Activated CD4-positive, alpha-beta T cell treated with anti-CD3 and anti-CD28 coated beads, Interleukin-2, amount 50 U/mL, for 24 hours (primary cell): ENCODE results near the gene SARDH.

Source experiments
- DNase-seq, 2 donors: peaks; one replicate each; pipeline ENCODE4 v3.0.0-alpha.2; 2020; ENCODE audit warnings: low read depth in 1 of 2, low spot score in 1 of 2

Gene SARDH

DNA sequence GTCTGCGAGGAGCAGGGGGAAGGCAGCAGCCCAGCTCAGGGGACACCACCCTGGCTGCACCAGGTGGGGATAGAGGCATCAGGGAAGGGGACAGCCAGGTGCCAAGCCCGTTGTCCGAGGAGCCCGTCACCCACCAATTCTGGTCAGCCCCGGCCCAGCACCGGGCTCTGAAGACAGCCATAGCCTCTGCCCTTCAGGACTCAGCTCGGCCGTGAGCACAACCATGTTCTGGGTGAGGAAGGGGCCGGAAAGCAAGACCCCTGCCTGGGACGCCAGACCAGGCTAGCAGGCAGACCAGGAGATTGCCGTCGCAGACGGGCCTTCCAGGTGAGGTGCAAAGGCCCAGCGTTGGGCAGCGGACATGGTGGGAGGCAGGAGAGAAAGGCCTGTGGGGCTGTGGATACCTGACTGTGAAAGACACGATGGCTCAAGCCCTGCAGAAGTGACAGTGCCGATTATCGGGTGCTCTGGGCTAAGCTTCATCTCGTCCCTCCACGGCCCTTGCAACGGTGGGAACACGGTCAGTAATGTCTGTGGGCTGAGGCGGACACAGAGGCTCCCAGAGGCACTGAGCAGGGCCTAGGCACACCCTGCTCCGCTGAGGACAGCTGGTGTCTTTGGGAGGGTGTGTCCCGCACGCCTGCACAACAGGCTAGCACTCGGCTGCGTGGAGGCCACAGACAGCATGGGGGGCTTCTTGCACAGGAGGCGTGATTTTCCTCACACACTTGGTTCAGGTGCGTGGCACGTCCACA, 65.5 kb downstream of the SARDH start:
- no peak for DNase-seq

DNA sequence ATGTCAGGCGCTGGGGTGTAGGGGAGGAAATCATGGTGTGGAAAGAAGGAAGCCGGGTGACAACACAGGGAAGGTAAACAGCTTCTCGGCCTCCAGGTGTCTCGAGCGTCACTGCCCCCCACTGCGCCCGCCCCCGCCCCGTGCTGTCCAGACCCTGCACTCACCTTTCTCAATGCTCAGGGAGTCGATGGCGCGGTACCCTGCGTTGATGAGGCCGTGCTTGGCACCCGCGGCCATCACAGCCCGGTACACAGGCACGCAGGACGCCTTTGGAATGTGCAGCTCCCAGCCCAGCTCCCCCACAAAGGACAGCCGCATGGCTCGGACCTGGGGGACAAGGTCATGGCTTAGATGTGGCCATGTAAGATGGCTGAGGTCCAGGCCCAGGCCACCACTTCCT, 66.8 kb downstream of the SARDH start:
- DNase-seq: no peak

GRCh38 chr9:133670466-133670865, 67.7 kb downstream of the SARDH start:
- DNase-seq: no peak

- DNase-seq: no peak
Observed at GRCh38 chr9:133669182-133669801, 68.9 kb downstream of the SARDH start.

DNA sequence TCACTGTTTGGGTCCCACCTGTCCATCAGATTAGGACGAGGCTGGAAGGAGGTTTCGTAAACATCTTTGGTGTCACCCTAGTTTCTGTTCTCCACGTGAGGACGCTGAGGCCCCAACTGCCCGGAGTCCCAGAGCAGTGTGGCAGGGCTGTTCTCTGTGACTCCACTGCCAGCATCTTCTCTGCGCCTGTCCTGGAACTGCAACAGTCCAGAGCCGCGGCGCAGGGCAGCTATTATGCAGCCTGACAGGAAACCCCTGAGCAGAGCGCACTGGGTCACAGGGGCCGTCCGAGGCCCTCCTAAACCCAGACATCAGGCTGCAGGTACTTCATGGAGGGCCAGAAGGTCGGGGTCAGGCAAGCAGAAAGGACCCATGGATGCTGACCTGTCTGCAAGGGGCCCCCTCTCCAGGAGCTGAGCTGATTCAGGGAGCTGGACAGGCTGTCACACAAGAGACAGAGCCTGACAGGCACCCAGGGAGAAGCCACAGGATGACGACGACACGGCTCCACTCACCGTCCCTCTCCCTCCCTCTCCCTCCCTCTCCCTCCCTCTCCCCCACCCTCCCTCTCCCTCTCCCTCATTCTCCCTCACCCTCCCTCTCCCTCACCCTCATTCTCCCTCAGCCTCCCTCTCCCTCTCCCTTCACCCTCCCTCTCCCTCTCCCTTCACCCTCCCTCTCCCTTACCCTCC, 70.2 kb downstream of the SARDH start:
- no peak for DNase-seq

DNA sequence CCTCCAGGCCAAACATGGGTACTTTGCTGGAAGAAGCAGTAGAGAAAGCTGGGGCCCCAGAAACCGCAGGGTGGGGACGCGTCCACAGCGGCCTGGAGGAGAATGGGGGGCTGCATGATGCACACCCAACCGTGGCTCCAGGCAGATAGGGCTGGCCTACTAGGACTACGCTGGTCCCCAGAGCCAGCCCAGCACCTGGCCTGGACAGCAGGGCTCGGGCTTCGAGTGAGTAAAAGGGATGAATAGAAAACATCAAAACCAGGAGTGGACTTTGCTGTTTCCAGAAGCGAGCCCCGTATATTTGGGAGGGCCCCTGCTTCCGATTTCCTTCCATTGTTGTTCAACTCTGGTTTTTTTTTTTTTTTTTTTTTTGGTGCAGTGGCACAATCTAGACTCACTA, 71.3 kb downstream of the SARDH start:
- DNase-seq: no peak

GRCh38 chr9:133666387-133666786, 71.8 kb downstream of the SARDH start:
- DNase-seq: no peak

DNA sequence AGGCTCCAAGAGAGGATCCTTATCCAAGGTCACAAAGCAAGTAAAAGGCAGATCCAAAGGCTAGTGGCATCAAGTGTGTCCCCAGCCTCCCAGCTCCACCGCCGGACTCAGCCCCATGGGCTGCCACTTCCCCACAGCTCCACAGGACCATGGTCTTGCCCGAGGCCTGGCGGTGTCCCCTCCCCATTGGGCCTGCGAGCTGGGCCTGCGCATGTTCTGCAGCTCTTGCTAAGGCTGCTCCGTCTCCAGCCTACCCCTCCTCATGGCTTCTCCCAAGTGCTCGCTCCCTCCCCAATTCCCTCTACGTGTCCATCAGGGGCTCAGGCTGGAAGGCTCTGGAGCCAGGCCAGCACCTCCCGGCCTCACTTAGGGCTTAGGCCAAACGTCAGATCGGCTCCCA, 72.6 kb downstream of the SARDH start:
- no peak for DNase-seq

GRCh38 chr9:133665096-133665495, 73.1 kb downstream of the SARDH start:
- DNase-seq: no peak

DNA sequence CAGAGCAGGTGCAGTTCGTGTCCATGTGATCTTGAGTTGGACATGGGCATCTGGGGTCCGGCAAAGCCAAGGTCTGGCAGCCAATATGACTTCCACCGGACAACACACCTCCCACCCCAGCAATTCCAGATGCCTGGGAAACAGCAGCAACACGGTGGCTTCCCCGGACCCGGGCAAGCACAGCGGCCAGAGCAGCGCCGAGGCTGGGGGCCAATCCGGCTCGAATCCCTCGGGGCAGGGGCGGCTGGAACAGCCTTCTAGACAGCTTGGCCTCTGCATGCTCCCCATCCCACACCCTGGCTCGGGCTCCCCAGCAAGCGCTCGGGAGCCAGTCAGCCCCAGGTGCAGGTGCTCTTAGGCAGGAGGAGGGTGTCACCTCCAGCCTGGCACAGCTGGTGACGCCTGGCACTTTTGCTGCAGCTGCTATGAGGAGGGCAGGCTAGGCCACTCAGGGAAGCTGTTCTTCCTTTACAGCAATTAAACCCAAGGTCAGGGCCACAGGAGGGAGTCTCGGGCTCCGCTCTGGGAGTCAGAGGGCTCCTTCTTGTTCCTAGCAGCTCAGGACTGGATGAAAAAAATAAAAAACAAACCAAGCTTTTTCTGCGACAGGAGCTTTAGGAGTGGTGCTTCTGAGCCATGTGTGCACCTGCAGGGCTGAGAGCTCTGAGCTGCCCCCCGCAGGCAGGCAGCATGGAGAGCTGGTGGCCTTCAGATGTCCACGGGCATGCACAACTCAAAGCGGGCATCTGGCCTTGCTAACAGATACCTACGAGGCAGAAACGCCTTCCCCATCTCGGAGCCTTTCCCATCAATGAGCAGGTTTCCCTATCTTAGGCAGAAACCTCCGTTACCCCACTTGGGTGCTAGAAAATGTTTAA, 73.7 kb downstream of the SARDH start:
- DNase-seq: no peak

DNA sequence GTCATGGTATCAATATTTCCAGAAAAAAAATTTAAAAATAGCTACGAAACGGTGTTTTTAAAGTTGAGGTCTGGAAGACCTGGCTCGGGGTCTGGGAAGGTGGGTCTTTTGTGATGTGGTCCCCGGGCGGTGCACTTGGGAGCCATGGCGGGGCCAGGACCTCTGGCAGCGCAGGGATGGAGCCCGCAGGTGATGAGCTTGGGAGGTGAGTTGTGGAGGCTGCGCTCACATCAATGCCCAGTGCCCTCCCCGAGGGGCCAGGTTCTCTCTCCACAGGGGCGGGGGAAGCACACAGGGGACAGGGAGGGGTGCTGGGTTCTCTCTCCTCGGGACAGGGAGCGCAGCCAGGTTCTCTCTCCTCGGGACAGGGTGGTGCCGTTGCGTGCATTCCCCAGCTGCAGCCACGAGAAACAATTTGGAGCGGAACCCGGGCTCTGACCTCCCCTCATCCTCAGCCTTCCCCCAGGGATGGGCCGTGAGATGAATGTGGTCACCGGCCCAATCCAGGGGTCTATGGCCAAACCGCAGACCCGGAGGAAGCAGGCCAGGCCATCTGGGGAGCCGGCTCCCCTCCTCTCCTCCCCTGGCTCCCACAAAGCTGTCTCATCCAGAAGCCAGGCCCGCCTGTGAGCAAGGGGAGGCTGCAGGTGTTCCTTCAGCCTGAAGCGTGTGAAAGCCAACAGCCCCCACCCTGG, 76.2 kb downstream of the SARDH start:
- no peak for DNase-seq

DNA sequence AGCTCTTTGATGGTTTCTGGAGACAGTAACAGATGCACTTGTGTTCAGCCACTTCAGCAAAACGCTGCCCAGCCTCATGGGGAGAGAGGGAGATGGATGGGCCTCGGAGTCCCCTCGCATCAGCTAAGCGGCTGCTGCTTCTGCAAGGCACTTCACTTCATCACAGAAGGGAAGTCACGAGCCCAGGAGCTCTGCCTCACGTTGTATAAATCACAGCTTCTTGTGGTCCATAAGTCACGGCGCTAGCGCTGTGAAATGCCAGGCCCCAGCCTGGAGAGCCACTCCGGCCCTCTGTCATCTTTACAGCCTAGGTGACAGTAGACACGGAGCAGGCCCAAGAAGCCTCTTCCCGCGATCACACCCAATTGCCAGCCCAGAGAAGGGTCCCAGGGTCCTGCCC, 78.6 kb downstream of the SARDH start:
- no peak for DNase-seq

GRCh38 chr9:133658442-133659431, 79.4 kb downstream of the SARDH start:
- DNase-seq: no peak

DNA sequence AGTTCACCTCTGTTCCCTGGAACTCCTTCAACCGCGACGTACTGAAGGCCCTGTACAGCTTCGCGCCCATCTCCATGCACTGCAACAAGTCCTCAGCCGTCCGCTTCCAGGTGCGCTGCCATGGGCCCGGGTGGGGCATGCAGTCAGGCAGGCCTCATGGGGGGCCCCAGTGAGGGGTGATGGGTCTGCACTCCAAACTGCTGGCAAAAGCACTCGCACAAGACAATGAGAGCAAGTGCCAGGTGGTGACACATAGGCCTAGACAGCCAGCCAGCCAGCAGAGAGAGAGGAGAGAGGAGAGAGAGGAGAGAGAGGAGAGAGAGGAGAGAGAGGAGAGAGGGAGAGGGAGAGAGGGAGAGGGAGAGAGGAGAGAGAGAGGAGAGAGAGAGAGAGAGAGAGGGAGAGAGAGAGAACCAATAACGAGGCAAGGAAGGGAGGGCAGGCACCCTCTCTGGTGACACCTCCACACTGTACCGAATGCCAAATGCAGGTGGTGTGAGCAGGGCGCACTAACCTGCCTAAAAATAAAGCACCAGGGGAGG, 81.0 kb downstream of the SARDH start:
- no peak for DNase-seq

DNA sequence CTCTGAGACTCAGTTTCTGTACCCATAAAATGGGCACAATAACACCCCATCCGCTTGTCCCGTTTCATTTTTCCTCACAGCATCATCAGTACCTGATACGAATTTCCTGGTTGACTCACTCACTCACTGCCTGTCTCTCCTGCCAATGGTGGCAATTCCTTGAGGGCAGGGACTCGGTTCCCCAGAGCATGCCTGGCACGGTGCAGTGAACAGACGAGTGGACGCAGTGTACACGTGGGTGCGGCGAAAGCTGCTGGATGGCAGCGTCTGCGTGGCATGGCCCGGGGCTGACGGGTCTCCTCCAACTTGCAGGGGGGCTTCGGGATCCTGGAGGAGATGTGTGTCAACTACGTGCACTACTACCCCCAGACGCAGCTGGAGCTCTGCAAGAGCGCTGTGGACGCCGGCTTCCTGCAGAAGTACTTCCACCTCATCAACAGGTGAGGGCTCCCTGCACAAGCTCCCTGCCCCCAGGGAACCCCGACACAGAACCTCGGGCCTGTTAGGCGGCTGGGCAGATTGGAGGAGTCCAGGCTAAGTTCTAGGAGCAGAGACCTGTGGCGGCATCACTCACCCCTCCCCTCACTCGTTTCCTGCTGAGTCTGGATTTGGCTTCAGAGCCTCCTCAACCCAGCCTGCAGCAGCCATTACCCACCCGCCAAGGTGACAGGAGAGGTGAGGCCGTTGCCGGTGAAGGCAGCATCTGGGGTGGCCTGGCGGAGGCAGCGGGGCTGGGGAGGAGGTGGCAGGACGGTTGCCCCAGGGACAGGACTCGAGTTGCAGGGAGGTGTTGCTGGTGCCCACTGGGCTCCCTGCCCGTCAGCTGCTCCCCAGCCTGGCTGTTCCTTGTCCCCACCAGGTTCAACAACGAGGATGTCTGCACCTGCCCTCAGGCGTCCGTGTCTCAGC, 81.7 kb downstream of the SARDH start:
- no peak for DNase-seq

DNA sequence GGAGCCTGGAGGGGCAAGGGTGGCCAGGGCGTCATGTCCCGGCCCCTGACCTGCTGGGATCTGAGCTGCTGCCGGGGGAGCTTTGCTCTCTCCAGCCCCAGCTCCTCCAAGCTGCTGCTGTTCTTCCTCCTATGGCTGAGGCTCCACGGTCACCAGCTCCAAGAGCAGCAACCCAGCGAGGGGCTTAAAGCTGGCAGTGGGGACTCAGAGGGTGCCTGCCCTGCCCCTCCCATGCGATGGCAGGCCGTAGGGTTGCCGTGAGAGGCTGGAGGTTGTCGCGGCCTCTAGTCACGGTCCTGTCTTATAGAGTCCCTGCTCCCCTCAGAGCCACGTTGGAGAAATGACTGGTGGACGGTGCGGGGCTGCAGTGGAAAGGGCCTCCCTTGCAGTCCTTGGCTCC, 82.5 kb downstream of the SARDH start:
- no peak for DNase-seq

- DNase-seq: no peak
Observed at GRCh38 chr9:133654736-133655657, 83.2 kb downstream of the SARDH start.
